Mesendoderm (in vitro differentiated cells): ENCODE measurements around the gene MIAT.

ENCODE experiments used
- DNase-seq: peaks from one replicate; pipeline ENCODE4 v3.0.0; 2013
- H2AK5ac ChIP-seq: 2 replicates; pipeline ENCODE4 v1.6.1; 2013; ENCODE audit warnings: low read length, inconsistent platforms
- H2BK120ac ChIP-seq: 2 replicates; pipeline ENCODE4 v1.6.1; 2013; ENCODE audit warnings: low read depth, mild to moderate bottlenecking, low read length, moderate library complexity, mixed read lengths
- H2BK15ac ChIP-seq: replicated peaks from 2 replicates; pipeline ENCODE4 v1.6.1; 2013; ENCODE audit warnings: low read depth, mild to moderate bottlenecking, moderate library complexity
- H2BK5ac ChIP-seq: 2 replicates; pipeline ENCODE4 v1.6.1; 2013; ENCODE audit warnings: low read length, inconsistent platforms
- H3K18ac ChIP-seq: 2 replicates; pipeline ENCODE4 v1.6.1; 2013; ENCODE audit warnings: mild to moderate bottlenecking, low read length, mixed read lengths
- H3K23ac ChIP-seq: one replicate; pipeline ENCODE4 v1.6.1; 2013; ENCODE audit warnings: low read length
- H3K27ac ChIP-seq: 2 replicates; pipeline ENCODE4 v1.5.1; 2013; ENCODE audit warnings: low read depth, mild to moderate bottlenecking, inconsistent platforms, low read length, moderate library complexity
- H3K27me3 ChIP-seq: 2 replicates; pipeline ENCODE4 v1.6.1; 2013; ENCODE audit warnings: low read length, control low read depth, mild to moderate bottlenecking, inconsistent platforms; ENCODE audit not compliant: insufficient read depth, poor library complexity
- H3K36me3 ChIP-seq: 2 replicates; pipeline ENCODE4 v1.6.1; 2013; ENCODE audit warnings: low read length, inconsistent platforms; ENCODE audit not compliant: control insufficient read depth, insufficient read depth
- H3K4ac ChIP-seq: one replicate; pipeline ENCODE4 v1.6.1; 2013; ENCODE audit warnings: low read depth, mild to moderate bottlenecking, low read length, moderate library complexity
- H3K4me1 ChIP-seq: 2 replicates; pipeline ENCODE4 v1.6.1; 2013; ENCODE audit warnings: low read depth, low read length, inconsistent platforms; ENCODE audit not compliant: control insufficient read depth
- H3K4me2 ChIP-seq: 2 replicates; pipeline ENCODE4 v1.6.1; 2013; ENCODE audit warnings: low read length
- H3K4me3 ChIP-seq: 2 replicates; pipeline ENCODE4 v1.5.1; 2013; ENCODE audit warnings: mild to moderate bottlenecking, low read length
- H3K56ac ChIP-seq: one replicate; pipeline ENCODE4 v1.6.1; 2013; ENCODE audit warnings: low read length
- H3K79me1 ChIP-seq: 2 replicates; pipeline ENCODE4 v1.6.1; 2013; ENCODE audit warnings: low read length, inconsistent platforms
- H3K79me2 ChIP-seq: 2 replicates; pipeline ENCODE4 v1.6.1; 2013; ENCODE audit warnings: mild to moderate bottlenecking, low read length; ENCODE audit not compliant: control insufficient read depth, insufficient read depth
- H3K9ac ChIP-seq: 2 replicates; pipeline ENCODE4 v1.6.1; 2013; ENCODE audit warnings: low read length, inconsistent platforms
- H4K5ac ChIP-seq: one replicate; pipeline ENCODE4 v1.6.1; 2013; ENCODE audit warnings: low read length
- H4K8ac ChIP-seq: one replicate; pipeline ENCODE4 v1.6.1; 2013; ENCODE audit warnings: low read depth, mild to moderate bottlenecking, control low read depth, low read length, moderate library complexity
- WGBS: extraction: QIAGEN DNeasy Blood & Tissue Kit; methylation state at CpG from one replicate; pipeline ENCODE4 v1.1.7; 2013; ENCODE audit warnings: low lambda C conversion rate, missing lambda C conversion rate; ENCODE audit not compliant: insufficient coverage; ENCODE audit errors: extremely low coverage; 5-methylcytosine and 5-hydroxymethylcytosine counted together

MIAT gene

GRCh38 chr22:26675687-26676268 is 18.4 kb downstream of the MIAT start:
- Histone ChIP-seq H3K79me1 (peaks cover 5% of the 10 kb centered on the region), H3K4me1 (peaks cover 8% of the 10 kb centered on the region)

GRCh38 chr22:26677217-26677616 is 19.8 kb downstream of the MIAT start:
- no peak overlapping the region for H3K27ac ChIP-seq
- H4K8ac ChIP-seq: no peak overlapping the region
- H2BK15ac ChIP-seq: no peak overlapping the region
- WGBS: no CpG with 5 or more reads among the region's 5 CpGs
- H3K56ac ChIP-seq: no peak overlapping the region
- H2AK5ac ChIP-seq: no peak overlapping the region
- no peak overlapping the region for H3K18ac ChIP-seq
- H2BK5ac ChIP-seq: no peak overlapping the region
- H4K5ac ChIP-seq: no peak overlapping the region
- H3K27me3 ChIP-seq: no peaks in the 10 kb centered on the region
- no peak overlapping the region for H3K4ac ChIP-seq
- DNase-seq: no peak
- no peak overlapping the region for H2BK120ac ChIP-seq
- no peak overlapping the region for H3K4me3 ChIP-seq
- no peaks in the 10 kb centered on the region for H3K36me3 ChIP-seq
- no peak overlapping the region for H3K23ac ChIP-seq
- no peak overlapping the region for H3K9ac ChIP-seq
- H3K79me1 ChIP-seq: peaks cover 5% of the 10 kb centered on the region
- no peak overlapping the region for H3K4me2 ChIP-seq
- H3K79me2 ChIP-seq: no peaks in the 10 kb centered on the region
- peaks cover 7% of the 10 kb centered on the region for H3K4me1 ChIP-seq

More at GRCh38 chr22:26675687-26676268, 18.4 kb downstream of the MIAT start:
- Histone ChIP-seq H4K8ac (no peak overlapping the region), H4K5ac (no peak overlapping the region), H2BK15ac (no peak overlapping the region), H3K27ac (no peak overlapping the region), H3K36me3 (no peaks in the 10 kb centered on the region), H3K18ac (no peak overlapping the region), H3K56ac (no peak overlapping the region), H3K27me3 (no peaks in the 10 kb centered on the region), H2AK5ac (no peak overlapping the region), H3K4me3 (no peak overlapping the region), H3K23ac (no peak overlapping the region), H3K9ac (no peak overlapping the region), H2BK5ac (no peak overlapping the region), H2BK120ac (no peak overlapping the region), H3K4ac (no peak overlapping the region), H3K4me2 (no peak overlapping the region), H3K79me2 (no peaks in the 10 kb centered on the region)
- no CpG with 5 or more reads among the region's 4 CpGs for WGBS
- DNase-seq: no peak

GRCh38 chr22:26679003-26679629 is 21.7 kb downstream of the MIAT start:
- no peak overlapping the region for H3K4me2 ChIP-seq
- H3K4ac ChIP-seq: no peak overlapping the region
- H4K5ac ChIP-seq: no peak overlapping the region
- no peak overlapping the region for H3K18ac ChIP-seq
- no peak overlapping the region for H3K23ac ChIP-seq
- no peak overlapping the region for H3K9ac ChIP-seq
- no peak overlapping the region for H3K4me3 ChIP-seq
- H3K27me3 ChIP-seq: no peaks in the 10 kb centered on the region
- no peak overlapping the region for H4K8ac ChIP-seq
- no peak overlapping the region for H2AK5ac ChIP-seq
- H2BK15ac ChIP-seq: no peak overlapping the region
- no peaks in the 10 kb centered on the region for H3K79me2 ChIP-seq
- H3K36me3 ChIP-seq: no peaks in the 10 kb centered on the region
- no peak overlapping the region for H2BK120ac ChIP-seq
- H3K4me1 ChIP-seq: no peaks in the 10 kb centered on the region
- no peak overlapping the region for H3K56ac ChIP-seq
- H3K27ac ChIP-seq: no peak overlapping the region
- DNase-seq: peak; percentile 88
- no CpG with 5 or more reads among the region's 9 CpGs for WGBS
- peaks cover 4% of the 10 kb centered on the region for H3K79me1 ChIP-seq
- H2BK5ac ChIP-seq: no peak overlapping the region

GRCh38 chr22:26680485-26680884 is 23.1 kb downstream of the MIAT start:
- no CpG with 5 or more reads among the region's 3 CpGs for WGBS
- H2AK5ac ChIP-seq: no peak overlapping the region
- no peaks in the 10 kb centered on the region for H3K36me3 ChIP-seq
- H3K4me1 ChIP-seq: no peaks in the 10 kb centered on the region
- no peak overlapping the region for H2BK120ac ChIP-seq
- H3K79me1 ChIP-seq: no peaks in the 10 kb centered on the region
- no peak overlapping the region for H3K27ac ChIP-seq
- H3K27me3 ChIP-seq: no peaks in the 10 kb centered on the region
- no peak overlapping the region for H2BK5ac ChIP-seq
- H4K8ac ChIP-seq: no peak overlapping the region
- H3K23ac ChIP-seq: no peak overlapping the region
- H3K18ac ChIP-seq: no peak overlapping the region
- H3K56ac ChIP-seq: no peak overlapping the region
- no peak overlapping the region for H2BK15ac ChIP-seq
- no peak overlapping the region for H3K9ac ChIP-seq
- no peak for DNase-seq
- no peak overlapping the region for H3K4me2 ChIP-seq
- H3K79me2 ChIP-seq: no peaks in the 10 kb centered on the region
- H4K5ac ChIP-seq: no peak overlapping the region
- H3K4ac ChIP-seq: no peak overlapping the region
- H3K4me3 ChIP-seq: no peak overlapping the region

- Histone ChIP-seq H3K4me2 (no peak overlapping the region), H2BK120ac (no peak overlapping the region), H2AK5ac (no peak overlapping the region), H3K36me3 (no peaks in the 10 kb centered on the region), H3K9ac (no peak overlapping the region), H3K4me3 (no peak overlapping the region), H3K27me3 (no peaks in the 10 kb centered on the region), H3K79me2 (no peaks in the 10 kb centered on the region), H3K79me1 (no peaks in the 10 kb centered on the region), H4K5ac (no peak overlapping the region), H2BK15ac (no peak overlapping the region), H3K23ac (no peak overlapping the region), H3K18ac (peak overlapping the region; percentile 51), H2BK5ac (peak overlapping the region; percentile 35), H3K4ac (peak overlapping the region; percentile 18), H3K27ac (peak overlapping the region; percentile 4), H4K8ac (no peak overlapping the region), H3K56ac (no peak overlapping the region), H3K4me1 (no peaks in the 10 kb centered on the region)
- peak; percentile 97 for DNase-seq
- no CpG with 5 or more reads among the region's 11 CpGs for WGBS
Observed at GRCh38 chr22:26681395-26681821, 24.0 kb downstream of the MIAT start.

GRCh38 chr22:26684168-26684567 is 26.8 kb downstream of the MIAT start:
- no peak for DNase-seq
- no peak overlapping the region for H4K5ac ChIP-seq
- H3K79me1 ChIP-seq: no peaks in the 10 kb centered on the region
- H3K36me3 ChIP-seq: no peaks in the 10 kb centered on the region
- no peak overlapping the region for H3K56ac ChIP-seq
- H4K8ac ChIP-seq: no peak overlapping the region
- no peak overlapping the region for H3K23ac ChIP-seq
- no peak overlapping the region for H2BK120ac ChIP-seq
- no peaks in the 10 kb centered on the region for H3K27me3 ChIP-seq
- H2BK5ac ChIP-seq: no peak overlapping the region
- no peak overlapping the region for H3K9ac ChIP-seq
- no peak overlapping the region for H2AK5ac ChIP-seq
- H3K79me2 ChIP-seq: no peaks in the 10 kb centered on the region
- H3K4me1 ChIP-seq: no peaks in the 10 kb centered on the region
- no peak overlapping the region for H2BK15ac ChIP-seq
- H3K4me3 ChIP-seq: no peak overlapping the region
- H3K4me2 ChIP-seq: no peak overlapping the region
- H3K4ac ChIP-seq: no peak overlapping the region
- H3K27ac ChIP-seq: no peak overlapping the region
- no peak overlapping the region for H3K18ac ChIP-seq
- no CpG with 5 or more reads among the region's 2 CpGs for WGBS
